ENCODE results near the gene AK9.

GRCh38 chr6:109458774-109459531 lies 232.0 kb downstream of the AK9 start:
- TF ChIP-seq GATA2 (IDR thresholded peaks at IDR 0.05; ENCODE audit: low read depth, low read length) (no peak), GATA3 (IDR thresholded peaks at IDR 0.05; ENCODE audit: low read depth, low read length) (no peak)
